HepG2 (cell line): ENCODE data around the gene ACAP1. TPM values are rescaled to one million over a fixed set of nuclear protein-coding genes. Genes with fewer than 3 reads are reported as not detected.

ENCODE experiments used
- ARID4A ChIP-seq: sonication (generic); formaldehyde crosslinking; IDR thresholded peaks from 2 replicates; pipeline ENCODE4 v1.5.0; 2020; ENCODE audit warnings: mild to moderate bottlenecking, missing genetic modification reagents, borderline replicate concordance
- ATF7 ChIP-seq, 2 experiments: fragments of 450-650 bp in 1 of 2; sonication (generic) in 1 of 2; formaldehyde crosslinking in 1 of 2; IDR thresholded peaks; 2 replicates each; pipeline versions ENCODE4 v1.4.0 to v1.6.1; 2016 to 2020; ENCODE audit warnings: antibody characterized with exemption in 1 of 2, mild to moderate bottlenecking in 1 of 2, missing genetic modification reagents in 1 of 2
- CENPT ChIP-seq: sonication (generic); formaldehyde crosslinking; IDR thresholded peaks from 2 replicates; pipeline ENCODE4 v1.8.0; 2022; ENCODE audit warnings: low read depth, mild to moderate bottlenecking, moderate library complexity, missing genetic modification reagents
- ELF3 ChIP-seq: IDR thresholded peaks from 2 replicates; pipeline ENCODE4 v1.6.1; 2016; ENCODE audit warnings: missing genetic modification reagents, missing compliant biosample characterization
- GATAD2A ChIP-seq: IDR thresholded peaks from 2 replicates; pipeline ENCODE4 v1.6.1; 2016
- HOXA3 ChIP-seq: sonication (generic); formaldehyde crosslinking; IDR thresholded peaks from 2 replicates; pipeline ENCODE4 v1.5.0; 2020; ENCODE audit warnings: missing genetic modification reagents
- JARID2 ChIP-seq: sonication (generic); formaldehyde crosslinking; IDR thresholded peaks from 2 replicates; pipeline ENCODE4 v1.8.1; 2023; ENCODE audit warnings: missing genetic modification reagents, inconsistent platforms; ENCODE audit not compliant: insufficient replicate concordance
- MEIS1 ChIP-seq: sonication (generic); formaldehyde crosslinking; IDR thresholded peaks from 2 replicates; pipeline ENCODE4 v1.9.0; 2021; ENCODE audit warnings: mild to moderate bottlenecking, missing genetic modification reagents, moderate library complexity, borderline replicate concordance
- NFE2L2 ChIP-seq: fragments of 150-350 bp; IDR thresholded peaks from 2 replicates; pipeline ENCODE4 v1.6.1; 2014; ENCODE audit warnings: low read length
- NR2F1 ChIP-seq, 2 experiments: fragments of 450-650 bp in 1 of 2; formaldehyde crosslinking in 1 of 2; IDR thresholded peaks; 2 replicates each; pipeline versions ENCODE4 v1.5.0 to v1.6.1; 2016 to 2020; ENCODE audit warnings: mild to moderate bottlenecking in 1 of 2, missing compliant biosample characterization in 1 of 2, missing genetic modification reagents in 1 of 2, moderate library complexity in 1 of 2
- PHB2 ChIP-seq: fragments of 450-650 bp; IDR thresholded peaks from 2 replicates; pipeline ENCODE4 v1.6.1; 2018; ENCODE audit not compliant: partially characterized antibody
- RARA ChIP-seq: IDR thresholded peaks from 2 replicates; pipeline ENCODE4 v1.6.1; 2016; ENCODE audit warnings: missing genetic modification reagents, missing compliant biosample characterization
- SIN3B ChIP-seq: fragments of 150-350 bp; IDR thresholded peaks from 2 replicates; pipeline ENCODE4 v1.6.1; 2014; ENCODE audit warnings: low read length
- SIX1 ChIP-seq: sonication (generic); formaldehyde crosslinking; IDR thresholded peaks from 2 replicates; pipeline ENCODE4 v1.4.0; 2020; ENCODE audit warnings: missing genetic modification reagents, borderline replicate concordance
- SNAI1 ChIP-seq: sonication (generic); formaldehyde crosslinking; IDR thresholded peaks from 2 replicates; pipeline ENCODE4 v1.5.0; 2020; ENCODE audit warnings: mild to moderate bottlenecking, missing genetic modification reagents, borderline replicate concordance
- TGIF2 ChIP-seq: IDR thresholded peaks from 2 replicates; pipeline ENCODE4 v1.6.1; 2016; ENCODE audit warnings: control low read depth, missing compliant biosample characterization
- TOPORS ChIP-seq: sonication (generic); formaldehyde crosslinking; IDR thresholded peaks from 2 replicates; pipeline ENCODE4 v1.8.0; 2023; ENCODE audit warnings: mild to moderate bottlenecking, missing genetic modification reagents
- ZKSCAN5 ChIP-seq: sonication (generic); formaldehyde crosslinking; IDR thresholded peaks from 2 replicates; pipeline ENCODE4 v1.5.1; 2020; ENCODE audit warnings: mild to moderate bottlenecking, missing genetic modification reagents
- ZMYM4 ChIP-seq: sonication (generic); formaldehyde crosslinking; IDR thresholded peaks from 2 replicates; pipeline ENCODE4 v1.8.1; 2023; ENCODE audit warnings: mild to moderate bottlenecking, missing genetic modification reagents
- ZNF354B ChIP-seq: sonication (generic); formaldehyde crosslinking; IDR thresholded peaks from 2 replicates; pipeline ENCODE4 v1.8.0; 2022; ENCODE audit warnings: mild to moderate bottlenecking, missing genetic modification reagents
- ZNF691 ChIP-seq: sonication (generic); formaldehyde crosslinking; IDR thresholded peaks from 2 replicates; pipeline ENCODE4 v1.4.0; 2020; ENCODE audit warnings: missing genetic modification reagents, low read depth, mild to moderate bottlenecking, borderline replicate concordance
- ZNF709 ChIP-seq: sonication (generic); formaldehyde crosslinking; IDR thresholded peaks from 2 replicates; pipeline ENCODE4 v1.5.0; 2020; ENCODE audit warnings: mild to moderate bottlenecking, missing genetic modification reagents
- ZNF761 ChIP-seq: sonication (generic); formaldehyde crosslinking; conservative IDR thresholded peaks from 2 replicates; pipeline ENCODE4 v1.4.0; 2020; ENCODE audit warnings: mild to moderate bottlenecking, missing genetic modification reagents
- ZNF766 ChIP-seq: sonication (generic); formaldehyde crosslinking; IDR thresholded peaks from 2 replicates; pipeline ENCODE4 v1.5.0; 2020; ENCODE audit warnings: missing genetic modification reagents, borderline replicate concordance
- ZNF780A ChIP-seq: sonication (generic); formaldehyde crosslinking; IDR thresholded peaks from 2 replicates; pipeline ENCODE4 v1.8.0; 2022; ENCODE audit warnings: mild to moderate bottlenecking, missing genetic modification reagents, moderate library complexity
- ZSCAN22 ChIP-seq: sonication (generic); formaldehyde crosslinking; IDR thresholded peaks from 2 replicates; pipeline ENCODE4 v1.4.0; 2020; ENCODE audit warnings: mild to moderate bottlenecking, missing genetic modification reagents
- polyA plus RNA-seq, 8 experiments: library from polyadenylated mRNA; depleted of rRNA in 3 of 8; stranded (reverse) in 7 of 8; unstranded in 1 of 8; fragments of >200 nt; fragmentation: Illumina TruSeq in 4 of 8; extraction: Trizol in 4 of 8; gene quantifications; 2 replicates each; pipeline versions ENCODE4 v1.2.1 to v1.2.3, GENCODE V29; 2011 to 2016; ENCODE audit warnings: low read depth in 4 of 8, missing spikeins in 1 of 8, mixed read lengths in 1 of 8; ENCODE audit not compliant: insufficient read depth in 1 of 8
- total RNA-seq, 5 experiments: library from RNA; depleted of rRNA; stranded (reverse); fragments of >200 nt; fragmentation: Illumina TruSeq; extraction: Trizol; gene quantifications; 2 replicates each; pipeline ENCODE4 v1.2.3, GENCODE V29; 2016; ENCODE audit warnings: low read depth in 1 of 5

The ACAP1 gene
- total and polyA plus RNA-seq, 2 of the 13 experiments (the other 11 are each of a cell fraction or from before 2014, with no cell fraction given) = 1.3 to 2.5 TPM

- TF ChIP-seq ZNF354B = no peak; the same call in 1 of the 2 replicates
- TF ChIP-seq ZNF766 (CRISPR knock-in tag) = 0 out of 2 replicates have a peak, but pooled peaks have one; percentile 37
- 0 out of 2 replicates have a peak, but pooled peaks have one; percentile 53 for TF ChIP-seq TGIF2 (CRISPR knock-in tag)
- TF ChIP-seq ELF3 = peak; percentile 88
- peak; percentile 36; the same call in 1 of the 2 replicates for TF ChIP-seq GATAD2A (CRISPR knock-in tag)
- TF ChIP-seq PHB2 = no peak
- TF ChIP-seq TOPORS (CRISPR knock-in tag) = peak; percentile 93
- peak; percentile 97 for TF ChIP-seq HOXA3 (CRISPR knock-in tag)
- no peak for TF ChIP-seq SIX1
- no peak for TF ChIP-seq ZNF780A
- TF ChIP-seq ARID4A (CRISPR knock-in tag) = peak; percentile 95
- no peak for TF ChIP-seq NR2F1 (CRISPR knock-in tag; IDR thresholded peaks at IDR 0.05)
- TF ChIP-seq ATF7 (IDR thresholded peaks at IDR 0.05) = no peak
- TF ChIP-seq ATF7 (CRISPR knock-in tag; IDR thresholded peaks at IDR 0.05) = no peak
- peak; percentile 77; the same call in 1 of the 2 replicates for TF ChIP-seq SIN3B
- no peak; the same call in 1 of the 2 replicates for TF ChIP-seq ZMYM4
- no peak for TF ChIP-seq NFE2L2
- TF ChIP-seq JARID2 (CRISPR knock-in tag) = no peak
- 0 out of 2 replicates have a peak, but pooled peaks have one; percentile 24 for TF ChIP-seq RARA (CRISPR knock-in tag)
- 0 out of 2 replicates have a peak, but pooled peaks have one; percentile 46 for TF ChIP-seq MEIS1
- peak; percentile 77; the same call in 1 of the 2 replicates for TF ChIP-seq ZNF709 (CRISPR knock-in tag)
- TF ChIP-seq CENPT (CRISPR knock-in tag) = no peak; the same call in 1 of the 2 replicates
- no peak for TF ChIP-seq ZSCAN22 (CRISPR knock-in tag)
- 0 out of 2 replicates have a peak, but pooled peaks have one; percentile 31 for TF ChIP-seq ZNF761
- no peak for TF ChIP-seq ZKSCAN5 (CRISPR knock-in tag)
- no peak for TF ChIP-seq ZNF691 (CRISPR knock-in tag)
- TF ChIP-seq SNAI1 (CRISPR knock-in tag) = no peak
These were observed 21.4 kb upstream of the ACAP1 start, which contains the start of gene GPS2 (continued) for GRCh38 chr17:7314719-7315569.
